ENCODE data around the gene ZNF276.

DNA sequence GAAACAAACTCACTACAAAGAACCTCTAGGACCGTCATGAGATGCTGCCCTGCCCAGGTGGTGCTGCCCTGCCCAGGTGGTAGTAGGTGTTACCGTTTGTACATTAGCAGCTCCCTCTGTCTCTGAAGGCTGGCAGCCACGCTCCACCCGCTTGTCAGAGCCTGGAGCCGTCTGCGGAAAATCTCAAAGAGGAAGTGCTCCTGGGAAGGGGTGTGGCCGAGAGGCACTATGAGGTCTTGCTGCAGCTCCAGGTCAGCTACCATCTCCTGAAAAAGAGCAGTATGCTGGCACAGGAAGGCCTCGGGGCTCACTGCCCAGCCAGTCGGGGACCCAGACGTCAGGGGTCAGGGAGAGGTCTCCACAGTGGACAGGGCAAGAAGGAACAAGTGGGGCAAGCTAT, 28.3 kb downstream of the ZNF276 start:
- TF ChIP-seq YY1 (IDR thresholded peaks at IDR 0.05; ENCODE audit: low read depth) (no peak), ZBTB7A (IDR thresholded peaks at IDR 0.05; ENCODE audit: low read depth) (no peak), TAF1 (IDR thresholded peaks at IDR 0.05; ENCODE audit: low read depth) (no peak), TCF12 (IDR thresholded peaks at IDR 0.05; ENCODE audit: low read depth) (no peak), EGR1 (IDR thresholded peaks at IDR 0.05) (no peak), CEBPB (IDR thresholded peaks at IDR 0.05) (no peak)
- TF ChIP-seq, protein P1, sequence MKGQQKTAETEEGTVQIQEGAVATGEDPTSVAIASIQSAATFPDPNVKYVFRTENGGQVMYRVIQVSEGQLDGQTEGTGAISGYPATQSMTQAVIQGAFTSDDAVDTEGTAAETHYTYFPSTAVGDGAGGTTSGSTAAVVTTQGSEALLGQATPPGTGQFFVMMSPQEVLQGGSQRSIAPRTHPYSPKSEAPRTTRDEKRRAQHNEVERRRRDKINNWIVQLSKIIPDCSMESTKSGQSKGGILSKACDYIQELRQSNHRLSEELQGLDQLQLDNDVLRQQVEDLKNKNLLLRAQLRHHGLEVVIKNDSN (IDR thresholded peaks at IDR 0.05): no peak
